GM19035 (cell line): ENCODE data around the gene TLCD1.

ENCODE experiments used
- ATAC-seq: cut with Tn5 transposase; IDR thresholded peaks from one replicate; pipeline ENCODE4 v1.9.1; 2021; ENCODE audit not compliant: unreplicated experiment

The TLCD1 gene

DNA sequence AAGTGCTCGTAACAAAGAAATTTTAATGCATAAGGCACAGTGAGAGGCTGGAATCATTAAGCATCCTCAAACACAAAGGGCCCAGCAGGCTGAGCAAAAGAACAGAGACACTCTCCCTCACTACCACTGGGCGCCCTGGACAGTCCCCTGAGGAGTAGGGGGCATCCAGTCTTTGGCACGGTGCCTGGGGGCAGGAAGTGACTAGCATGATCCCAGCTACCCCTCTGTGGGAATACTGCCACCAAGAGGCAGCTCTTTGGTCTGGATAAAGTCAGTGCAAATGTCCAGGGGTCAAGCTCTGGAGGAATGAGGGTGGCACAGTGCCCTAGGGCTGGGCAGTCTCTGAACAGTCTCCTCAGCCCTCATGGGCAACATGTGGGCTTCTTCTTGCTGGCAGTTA lies 11.8 kb downstream of the TLCD1 start:
- no peak for ATAC-seq

DNA sequence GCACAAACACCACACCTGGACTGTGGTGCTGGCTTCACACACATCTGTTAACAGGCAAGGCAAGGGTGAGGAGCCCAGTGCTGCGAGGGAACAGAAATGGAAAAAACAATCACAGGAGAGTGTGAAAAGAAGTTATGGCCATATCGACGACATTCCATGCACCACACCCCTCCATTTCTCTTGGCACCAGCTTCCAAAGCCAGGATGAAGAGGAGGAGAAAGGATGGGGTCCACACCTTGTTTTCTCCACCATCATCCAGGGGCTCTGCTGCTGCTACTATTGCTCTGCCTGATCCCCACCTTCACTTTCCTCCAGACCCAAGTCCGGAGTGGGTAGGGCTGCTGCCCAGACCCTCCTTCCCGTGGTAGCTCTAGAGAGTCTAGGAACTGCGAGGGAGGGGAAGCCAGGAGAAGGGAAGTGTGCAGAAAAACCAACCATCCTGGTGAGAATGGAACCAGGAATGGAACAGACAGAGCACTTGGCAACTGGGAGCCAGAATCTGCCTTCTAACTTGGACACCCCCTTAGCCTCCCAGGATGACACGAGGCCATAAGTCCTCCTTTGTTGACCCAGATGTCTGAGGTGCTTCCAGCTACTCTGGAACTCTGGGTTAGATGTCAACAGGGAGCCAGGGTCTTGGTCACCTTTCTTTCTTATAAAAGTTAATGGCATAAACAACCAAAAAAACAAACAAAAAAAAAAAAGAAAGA lies 13.2 kb downstream of the TLCD1 start:
- ATAC-seq: no peak

GRCh38 chr17:28712032-28712704 lies 13.9 kb downstream of the TLCD1 start:
- no peak for ATAC-seq

GRCh38 chr17:28711723-28712031 lies 14.4 kb downstream of the TLCD1 start, which contains the start of gene PROCA1:
Gene PROCA1 (minus strand): TSS chr17:28711888. CDS start chr17:28711660, 228 bp downstream.
- no peak for ATAC-seq

DNA sequence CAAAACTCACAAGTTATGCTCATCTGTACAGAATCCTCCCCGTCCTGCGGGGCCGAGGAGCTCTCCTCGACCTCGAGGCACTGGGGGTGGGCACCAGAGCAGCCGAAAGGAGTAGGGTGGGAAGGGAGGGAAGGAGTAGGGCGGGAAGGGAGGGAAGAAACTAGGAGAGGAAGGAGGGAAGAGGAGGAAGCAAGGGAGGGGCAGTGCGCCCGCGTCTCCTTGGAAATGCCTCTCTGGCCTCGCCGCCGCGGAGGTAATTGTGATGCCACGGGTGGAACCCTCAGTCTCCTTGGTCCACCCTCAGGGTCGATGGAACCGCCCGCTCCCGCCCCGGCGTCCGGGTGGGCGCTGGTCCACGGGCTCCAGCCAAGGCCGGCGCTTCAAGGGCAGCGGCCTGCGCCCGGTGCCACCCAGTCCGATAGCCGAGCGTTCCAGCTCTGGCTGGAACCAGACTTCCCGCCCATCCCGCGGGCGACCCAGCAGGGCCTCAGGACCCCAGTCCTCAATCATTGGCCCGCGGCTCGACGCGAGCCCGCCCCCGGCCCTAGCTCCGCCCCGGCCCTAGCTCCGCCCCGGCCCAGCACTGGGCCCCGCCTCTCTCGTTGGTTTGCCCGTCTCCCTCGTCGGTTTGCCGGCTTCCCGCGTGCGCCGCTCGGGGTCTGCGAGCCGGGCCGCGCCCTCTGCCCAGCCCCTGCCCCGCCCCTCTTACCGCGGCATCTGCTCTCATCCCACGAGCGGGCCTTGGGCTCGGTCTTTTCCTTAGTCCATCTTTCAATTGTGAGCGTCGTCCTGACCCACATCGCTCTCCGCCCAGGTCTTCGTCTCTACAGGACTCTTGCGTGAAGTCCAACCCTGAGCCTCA lies 14.9 kb downstream of the TLCD1 start:
- ATAC-seq: peak; percentile 77

DNA sequence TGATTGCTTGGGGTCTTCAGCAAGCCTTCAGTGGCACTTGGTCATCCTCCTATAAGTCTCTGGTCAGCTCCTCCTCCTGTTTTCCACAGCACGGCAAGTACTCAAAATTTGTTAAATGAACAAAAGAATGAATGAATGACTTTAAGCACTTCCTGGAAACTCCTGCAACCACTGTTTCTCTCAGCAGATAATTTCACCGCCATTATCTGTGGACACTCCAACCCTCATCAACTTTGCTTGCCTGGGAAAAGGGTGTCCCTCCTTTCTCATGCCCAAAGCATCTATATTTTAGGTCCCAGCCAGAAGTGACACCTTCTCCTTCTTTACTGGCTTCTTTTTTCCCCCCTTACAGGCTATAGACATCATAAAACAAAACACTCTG lies 18.7 kb downstream of the TLCD1 start:
- no peak for ATAC-seq

- no peak for ATAC-seq
Measured at GRCh38 chr17:28706471-28707338, 19.3 kb downstream of the TLCD1 start.

DNA sequence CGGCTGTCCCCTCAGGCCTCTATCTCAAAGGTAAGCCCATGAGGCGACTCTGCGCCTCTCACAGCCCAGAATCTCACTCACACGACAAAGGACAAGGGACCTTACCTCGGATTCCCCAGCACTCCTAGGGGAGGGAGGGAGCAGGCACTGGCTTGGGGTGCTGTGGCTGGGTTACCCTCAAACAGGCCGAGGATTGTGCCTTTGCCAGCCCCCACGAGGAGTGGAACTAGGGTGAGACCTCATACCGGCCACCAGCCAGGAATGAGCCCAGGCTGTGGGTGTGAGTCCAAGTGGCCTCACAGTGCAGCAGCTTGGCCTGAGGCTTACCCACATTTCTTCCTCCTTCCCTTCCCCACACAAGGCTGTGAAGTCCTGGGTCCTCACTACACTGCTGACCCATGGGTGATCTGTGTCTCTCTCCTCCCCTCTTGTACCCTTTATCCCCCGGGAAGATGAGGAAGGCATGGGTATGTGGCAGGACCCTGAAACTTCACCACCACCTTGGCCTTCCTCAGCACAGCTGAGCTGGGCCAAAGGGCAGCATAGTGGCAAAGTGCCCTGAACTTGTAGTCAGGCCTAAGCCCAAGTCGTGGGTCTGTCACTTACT lies 20.2 kb downstream of the TLCD1 start:
- ATAC-seq: no peak

DNA sequence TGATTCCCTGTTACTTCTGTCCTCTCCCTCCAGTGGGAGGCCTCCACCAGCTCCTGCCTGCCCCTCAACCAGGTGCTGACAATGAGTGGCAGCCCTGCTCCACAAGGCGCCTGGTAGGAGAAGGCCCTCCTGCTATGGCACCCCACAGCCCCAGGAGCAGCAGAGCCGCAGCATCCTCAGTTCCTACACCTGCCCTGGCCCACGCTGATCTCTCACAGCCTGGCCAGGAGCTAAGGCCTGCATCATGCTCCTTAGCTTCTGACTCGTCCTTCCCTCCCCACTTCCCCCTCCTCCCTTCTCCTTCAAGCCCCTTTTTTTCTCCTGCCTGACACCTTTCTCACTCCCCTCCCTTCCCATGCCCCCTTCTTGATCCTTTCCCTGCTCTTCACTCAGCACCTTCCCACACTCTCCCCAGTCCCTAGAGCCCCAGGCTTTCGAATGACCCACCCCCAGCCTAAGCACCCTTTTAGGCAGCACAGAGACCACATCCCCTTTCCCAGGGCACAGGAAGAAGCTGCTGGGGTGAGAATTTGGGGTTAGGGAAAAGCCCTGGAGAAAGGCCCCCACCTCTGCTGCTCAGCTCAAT lies 20.9 kb downstream of the TLCD1 start:
- ATAC-seq: no peak

DNA sequence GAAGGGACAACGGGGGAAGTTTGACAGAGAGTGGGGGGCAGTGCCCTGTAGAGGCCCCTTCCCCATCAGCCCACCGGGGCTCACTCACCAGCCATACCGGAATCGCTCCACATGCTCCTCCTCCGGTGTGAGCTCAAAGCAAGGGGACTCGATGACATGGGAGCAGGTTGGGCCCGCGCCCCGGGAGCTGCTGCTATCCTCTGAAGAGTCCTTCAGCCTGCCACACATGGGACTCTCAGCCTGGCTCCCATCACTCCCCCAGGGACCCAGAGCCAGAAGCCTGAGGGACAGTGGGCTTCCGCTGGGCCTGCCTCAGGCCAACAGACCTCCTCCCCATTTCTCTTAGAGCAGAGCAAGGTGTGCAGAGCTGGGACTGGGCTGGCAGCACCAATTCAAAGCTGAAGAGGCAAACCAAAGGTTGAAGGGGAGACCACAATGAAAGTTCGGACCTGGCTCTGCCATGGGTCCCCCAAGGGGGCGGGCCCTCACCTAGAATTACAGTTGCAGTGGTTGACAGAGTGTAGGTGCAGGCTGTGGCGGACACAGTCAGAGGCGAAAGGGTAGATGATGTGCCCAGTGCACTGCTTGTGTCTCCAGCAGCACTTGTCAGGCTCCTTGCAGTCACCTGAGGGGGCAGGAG lies 21.7 kb downstream of the TLCD1 start:
- ATAC-seq: no peak

DNA sequence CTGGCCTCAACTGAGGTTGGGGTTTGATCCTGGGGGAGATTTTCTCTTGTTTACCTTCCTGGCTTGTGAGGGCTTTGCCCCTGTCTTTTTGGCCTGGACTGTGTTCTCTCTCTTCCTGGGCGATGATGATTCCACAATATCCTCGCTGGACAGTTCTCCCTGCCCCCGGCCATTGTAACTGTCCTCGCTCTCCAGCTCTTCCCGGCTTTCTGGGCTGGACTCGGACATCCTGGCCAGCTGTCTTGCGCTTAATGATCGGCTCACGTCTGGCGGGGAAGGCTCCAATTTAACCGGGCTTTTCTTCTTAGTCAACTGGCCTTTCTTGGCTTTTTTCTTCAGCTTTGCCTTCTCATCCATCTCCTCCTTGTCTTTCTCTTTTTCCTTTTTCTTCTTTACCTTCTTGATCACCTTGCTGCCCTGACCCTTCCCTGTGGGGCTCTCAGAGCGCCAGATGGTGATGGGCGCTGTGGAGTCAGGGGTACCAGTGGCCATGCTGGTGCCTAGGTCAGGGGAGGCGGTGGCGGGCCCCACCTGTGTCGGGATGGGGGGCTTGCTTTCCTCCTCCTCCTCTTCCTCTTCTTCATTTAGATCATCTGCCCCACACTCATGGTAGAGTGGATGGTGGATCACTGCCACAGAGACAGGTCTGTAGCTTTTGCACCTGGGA lies 22.3 kb downstream of the TLCD1 start:
- ATAC-seq: no peak

DNA sequence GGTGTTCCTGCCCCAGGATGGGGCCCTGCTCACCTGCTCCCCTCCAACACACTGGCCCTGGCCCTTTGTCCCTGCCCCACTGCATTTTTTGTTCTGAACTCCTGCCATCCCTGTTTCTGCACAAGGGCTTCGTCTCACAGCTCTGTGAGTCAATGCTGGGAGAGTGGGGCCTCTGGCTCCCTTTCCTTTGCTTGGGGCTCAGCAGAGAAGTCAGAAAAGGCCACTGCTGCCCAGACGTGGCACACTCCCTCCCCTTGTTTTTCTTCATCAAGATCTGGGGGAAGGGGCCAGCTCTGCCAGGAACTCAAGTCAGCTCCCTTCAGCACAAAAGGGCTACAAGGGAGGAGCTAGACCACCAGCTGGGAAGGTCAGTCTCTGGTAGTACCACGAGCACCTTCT lies 23.3 kb downstream of the TLCD1 start:
- ATAC-seq: no peak

GRCh38 chr17:28702026-28702751 lies 23.8 kb downstream of the TLCD1 start:
- ATAC-seq: no peak

DNA sequence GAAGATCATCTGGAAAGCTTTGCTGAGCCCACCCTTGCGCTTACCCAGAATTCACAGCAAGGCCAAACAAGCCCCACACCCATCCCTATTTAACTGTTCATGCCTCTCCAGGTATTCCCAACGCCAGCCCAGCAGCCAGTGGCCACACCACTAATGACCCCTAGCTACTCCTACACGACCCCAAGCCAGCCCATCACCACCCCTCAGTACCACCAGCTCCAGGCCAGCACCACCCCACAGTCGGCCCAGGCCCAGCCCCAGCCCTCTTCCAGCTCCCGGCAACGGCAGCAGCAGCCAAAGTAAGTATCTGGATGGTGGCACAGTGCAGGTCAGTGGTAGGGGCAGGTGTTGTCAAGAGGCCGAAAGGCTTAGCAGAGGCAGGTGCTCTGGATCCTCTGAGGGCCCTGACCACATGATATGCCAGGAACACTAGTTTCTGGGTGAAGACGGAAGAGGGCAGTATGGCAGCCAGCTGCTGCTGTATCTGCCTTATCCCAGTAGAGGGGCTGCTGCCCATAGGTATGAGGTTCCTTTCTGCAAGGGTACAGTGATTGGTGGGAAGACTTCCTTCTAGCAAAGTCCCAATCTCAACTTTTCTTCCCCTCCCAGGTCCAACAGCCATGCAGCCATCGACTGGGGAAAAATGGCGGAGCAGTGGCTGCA lies 25.1 kb downstream of the TLCD1 start:
- ATAC-seq: no peak

- ATAC-seq: no peak
Measured at GRCh38 chr17:28700278-28700677, 25.8 kb downstream of the TLCD1 start.

GRCh38 chr17:28698253-28698941 lies 27.6 kb downstream of the TLCD1 start:
- ATAC-seq: no peak

- ATAC-seq: no peak
Measured at GRCh38 chr17:28693869-28694268, 32.2 kb downstream of the TLCD1 start.
